Suppressor macrophage treated with lipopolysaccharide for 1 hour (primary cell): ENCODE results near the gene MPDZ.

ENCODE experiments used
- DNase-seq, 3 donors: peaks; one replicate each; pipeline ENCODE4 v3.0.0-alpha.2; 2020 to 2022

MPDZ gene

GRCh38 chr9:13179257-13179656 is 100.2 kb downstream of the MPDZ start:
- no peak for DNase-seq

GRCh38 chr9:13175732-13176131 is 103.8 kb downstream of the MPDZ start:
- peak in 1 of 3 donors; percentile 1 for DNase-seq

GRCh38 chr9:13174906-13175639 is 104.4 kb downstream of the MPDZ start:
- no peak for DNase-seq

GRCh38 chr9:13173553-13173952 is 105.9 kb downstream of the MPDZ start:
- DNase-seq, result no peak

GRCh38 chr9:13171261-13171660 is 108.2 kb downstream of the MPDZ start:
- no peak for DNase-seq

- DNase-seq, result no peak
Observed at GRCh38 chr9:13166996-13167395, 112.5 kb downstream of the MPDZ start.

GRCh38 chr9:13165956-13166355 is 113.5 kb downstream of the MPDZ start:
- DNase-seq, result no peak

- no peak for DNase-seq
Observed at GRCh38 chr9:13165236-13165945, 114.1 kb downstream of the MPDZ start.

GRCh38 chr9:13163946-13164345 is 115.5 kb downstream of the MPDZ start:
- no peak for DNase-seq

GRCh38 chr9:13163287-13163686 is 116.2 kb downstream of the MPDZ start:
- no peak for DNase-seq

- no peak for DNase-seq
Observed at GRCh38 chr9:13160051-13160450, 119.4 kb downstream of the MPDZ start.

GRCh38 chr9:13158986-13159385 is 120.5 kb downstream of the MPDZ start:
- DNase-seq, result no peak

GRCh38 chr9:13151489-13151888 is 128.0 kb downstream of the MPDZ start:
- DNase-seq, result no peak

GRCh38 chr9:13149454-13149853 is 130.0 kb downstream of the MPDZ start:
- no peak for DNase-seq

- DNase-seq, result no peak
Observed at GRCh38 chr9:13146840-13147239, 132.7 kb downstream of the MPDZ start.

GRCh38 chr9:13145340-13145739 is 134.2 kb downstream of the MPDZ start:
- no peak for DNase-seq

- no peak for DNase-seq
Observed at GRCh38 chr9:13144166-13144775, 135.2 kb downstream of the MPDZ start.

GRCh38 chr9:13143281-13143680 is 136.2 kb downstream of the MPDZ start:
- DNase-seq, result no peak

- DNase-seq, result no peak
Observed at GRCh38 chr9:13142776-13143175, 136.7 kb downstream of the MPDZ start.

GRCh38 chr9:13141629-13142028 is 137.9 kb downstream of the MPDZ start:
- DNase-seq, result no peak

- no peak for DNase-seq
Observed at GRCh38 chr9:13140843-13141592, 138.5 kb downstream of the MPDZ start.

- DNase-seq, result no peak
Observed at GRCh38 chr9:13139641-13140171, 139.8 kb downstream of the MPDZ start.

GRCh38 chr9:13137426-13137825 is 142.1 kb downstream of the MPDZ start:
- DNase-seq, result no peak
